Activated B cell treated with CpG ODN at 0.5 μM for 24 hours (primary cell): ENCODE results near the gene TTC21B. TPM values are rescaled to one million over a fixed set of nuclear protein-coding genes. Genes with fewer than 3 reads are reported as not detected.

Source experiments
- ATAC-seq: fragments of 200-7000 bp; cut with Tn5 transposase; one replicate; pipeline ENCODE4 v1.10.0; 2021; ENCODE audit warnings: low read depth, mild to moderate bottlenecking, moderate library complexity
- CTCF ChIA-PET: fragments of 350-600 bp; sonication (Branson Sonifier 250); formaldehyde crosslinking; loops from one replicate; lab custom pipeline; 2021; ENCODE audit warnings: antibody characterized with exemption; lab: Charles Lee
- POLR2A ChIA-PET: fragments of 350-600 bp; sonication (Branson Sonifier 250); formaldehyde crosslinking; loops from one replicate; lab custom pipeline; 2021; ENCODE audit warnings: antibody characterized with exemption; lab: Charles Lee
- DNase-seq: peaks from one replicate; pipeline ENCODE4 v3.0.0; 2022
- H3K27ac Mint-ChIP-seq: one replicate; pipeline ENCODE4 v1.8.0; 2020; ENCODE audit warnings: mixed read lengths
- H3K27me3 Mint-ChIP-seq: one replicate; pipeline ENCODE4 v1.8.0; 2021; ENCODE audit warnings: mixed read lengths
- H3K36me3 Mint-ChIP-seq: one replicate; pipeline ENCODE4 v1.8.0; 2021; ENCODE audit warnings: low read depth, mixed read lengths
- H3K4me1 Mint-ChIP-seq: one replicate; pipeline ENCODE4 v1.8.0; 2021; ENCODE audit warnings: mixed read lengths
- H3K4me3 Mint-ChIP-seq: one replicate; pipeline ENCODE4 v1.8.0; 2020; ENCODE audit warnings: mild to moderate bottlenecking, mixed read lengths
- H3K9me3 Mint-ChIP-seq: one replicate; pipeline ENCODE4 v1.8.0; 2020; ENCODE audit warnings: mixed read lengths
- intact Hi-C: fragments of 100-400 bp; cut with micrococcal nuclease; formaldehyde crosslinking; loops from one replicate; pipeline ENCODE4 v1.15.1; 2024
- total RNA-seq: library from RNA; stranded (reverse); gene quantifications from 2 replicates; pipeline ENCODE4 v1.2.3, GENCODE V29; 2022
- TF ChIP-seq, protein P1 (sequence below): fragments of 200-600 bp; IDR thresholded peaks from one replicate; pipeline ENCODE4 v1.8.0; 2022; ENCODE audit warnings: antibody characterized with exemption, mild to moderate bottlenecking

Gene TTC21B
- total RNA-seq, 1 donor from 2014 or later: 29.2 TPM

DNA sequence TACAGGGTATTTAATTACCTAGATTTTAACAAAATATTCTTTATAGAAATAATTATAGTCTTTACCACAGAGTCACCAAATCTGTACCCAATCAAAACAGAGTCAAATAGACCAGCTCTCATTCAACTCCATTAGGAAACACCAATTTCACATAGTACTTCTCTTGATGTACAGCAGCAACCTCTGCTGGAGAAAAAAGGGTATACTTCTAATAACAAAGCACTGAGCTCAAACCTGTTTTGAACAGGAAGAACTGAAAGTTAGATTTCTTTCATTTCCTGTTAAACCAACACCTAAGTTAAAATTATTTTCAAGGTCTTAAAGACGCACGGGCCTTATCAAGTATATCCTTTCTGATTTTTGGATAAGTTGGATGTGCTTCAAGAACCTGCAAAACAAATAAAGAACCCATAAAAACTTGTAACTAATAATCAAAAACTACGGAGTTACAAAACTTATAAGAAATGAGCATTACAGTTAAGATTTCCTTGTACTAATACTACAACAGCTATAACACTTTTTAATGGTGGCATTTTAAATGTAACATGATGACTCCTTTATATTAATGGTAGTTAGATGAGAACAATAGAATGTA is 79.0 kb downstream of the TTC21B start:
- Mint-ChIP-seq H3K4me1 (peaks cover 7% of the 10 kb centered on the region), H3K9me3 (no peaks in the 10 kb centered on the region), H3K4me3 (no peak overlapping the region), H3K27ac (no peak overlapping the region), H3K36me3 (peaks cover 8% of the 10 kb centered on the region), H3K27me3 (no peaks in the 10 kb centered on the region)
- TF ChIP-seq, protein P1, sequence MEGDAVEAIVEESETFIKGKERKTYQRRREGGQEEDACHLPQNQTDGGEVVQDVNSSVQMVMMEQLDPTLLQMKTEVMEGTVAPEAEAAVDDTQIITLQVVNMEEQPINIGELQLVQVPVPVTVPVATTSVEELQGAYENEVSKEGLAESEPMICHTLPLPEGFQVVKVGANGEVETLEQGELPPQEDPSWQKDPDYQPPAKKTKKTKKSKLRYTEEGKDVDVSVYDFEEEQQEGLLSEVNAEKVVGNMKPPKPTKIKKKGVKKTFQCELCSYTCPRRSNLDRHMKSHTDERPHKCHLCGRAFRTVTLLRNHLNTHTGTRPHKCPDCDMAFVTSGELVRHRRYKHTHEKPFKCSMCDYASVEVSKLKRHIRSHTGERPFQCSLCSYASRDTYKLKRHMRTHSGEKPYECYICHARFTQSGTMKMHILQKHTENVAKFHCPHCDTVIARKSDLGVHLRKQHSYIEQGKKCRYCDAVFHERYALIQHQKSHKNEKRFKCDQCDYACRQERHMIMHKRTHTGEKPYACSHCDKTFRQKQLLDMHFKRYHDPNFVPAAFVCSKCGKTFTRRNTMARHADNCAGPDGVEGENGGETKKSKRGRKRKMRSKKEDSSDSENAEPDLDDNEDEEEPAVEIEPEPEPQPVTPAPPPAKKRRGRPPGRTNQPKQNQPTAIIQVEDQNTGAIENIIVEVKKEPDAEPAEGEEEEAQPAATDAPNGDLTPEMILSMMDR: no peak
- POLR2A ChIA-PET: interaction anchor here (1.9 kb wide), 1 partner anchor 80 kb away, joined by 6 read pairs; the partner anchor contains the start of gene GALNT3
- CTCF ChIA-PET: interaction anchor here (0.6 to 2.6 kb wide), 43 partner anchors 9 to 910 kb away, joined by 3 to 49 read pairs (median 4); partner anchors contain the start of genes GALNT3, SCN2A, SCN3A and TTC21B
- DNase-seq (no peak), ATAC-seq (peak; percentile 95)
- intact Hi-C loops: loop anchor here (1.0 to 10.0 kb wide), 11 partner anchors 79 to 1137 kb away; partner anchors contain the start of genes GALNT3, SCN2A and TTC21B

DNA sequence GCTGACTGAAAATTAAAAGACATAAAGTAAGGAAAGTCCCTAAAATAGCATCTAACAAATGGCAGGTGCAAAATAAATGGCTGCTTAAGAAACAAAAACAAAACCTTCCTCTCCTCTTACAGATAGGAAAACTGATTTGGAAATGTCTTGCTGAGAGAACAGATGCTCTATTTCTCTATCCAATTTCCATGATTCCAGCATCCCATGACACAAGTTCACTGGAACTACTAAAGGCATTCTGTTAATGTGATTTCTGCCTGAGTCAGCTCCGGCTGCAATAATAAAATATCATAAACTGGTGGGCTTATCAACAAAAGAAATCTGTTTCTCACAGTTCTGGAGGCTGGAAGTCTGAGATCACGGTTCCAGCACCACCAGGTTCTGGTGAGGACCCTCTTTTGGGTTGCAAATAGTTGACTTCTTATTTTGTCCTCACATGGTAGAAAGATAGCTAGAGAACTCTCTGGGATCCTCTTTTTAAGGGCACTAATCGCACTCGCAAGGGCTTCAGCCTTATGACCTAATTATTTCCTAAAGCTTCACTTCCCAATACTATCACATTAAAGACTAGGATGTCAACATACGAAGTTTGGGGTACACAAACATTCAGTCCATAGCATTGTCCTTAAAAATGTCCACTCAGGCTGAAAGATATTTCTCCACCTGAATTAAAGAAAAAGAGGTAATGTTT is 81.3 kb downstream of the TTC21B start:
- no peak overlapping the region for H3K4me3 Mint-ChIP-seq
- intact Hi-C loops: loop anchor here (5.0 to 10.0 kb wide), 3 partner anchors 130 to 1135 kb away; no protein-coding TSS in a partner anchor
- no peak overlapping the region for H3K27ac Mint-ChIP-seq

DNA sequence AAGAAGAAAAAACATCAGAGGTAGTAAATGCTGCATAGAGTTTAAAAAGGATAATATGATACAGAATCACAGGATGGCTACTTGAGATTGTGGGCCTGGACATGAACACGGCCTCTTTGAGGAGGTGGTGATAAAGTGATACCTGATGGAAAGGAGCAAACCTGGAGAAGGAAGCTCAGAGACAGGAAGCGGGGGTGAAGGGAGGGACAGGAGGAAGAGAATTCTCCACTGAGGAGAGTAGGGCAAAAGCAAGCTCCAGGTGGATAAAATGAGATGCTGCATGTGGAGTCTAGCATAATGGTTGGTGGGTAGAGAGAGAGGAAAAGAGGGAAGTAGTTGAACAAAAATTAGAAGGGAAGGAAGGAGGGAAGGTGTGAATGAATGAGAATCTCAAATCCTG is 82.6 kb downstream of the TTC21B start:
- POLR2A ChIA-PET: no interaction called here
- intact Hi-C loops: loop anchor here (5.0 to 10.0 kb wide), 3 partner anchors 129 to 1134 kb away; no protein-coding TSS in a partner anchor
- H3K27me3 Mint-ChIP-seq: no peaks in the 10 kb centered on the region
- TF ChIP-seq, protein P1: no peak
- H3K27ac Mint-ChIP-seq: no peak overlapping the region
- no peaks in the 10 kb centered on the region for H3K9me3 Mint-ChIP-seq
- DNase-seq: no peak
- peaks cover 8% of the 10 kb centered on the region for H3K4me1 Mint-ChIP-seq
- peaks cover 6% of the 10 kb centered on the region for H3K36me3 Mint-ChIP-seq
- no peak for ATAC-seq
- H3K4me3 Mint-ChIP-seq: no peak overlapping the region
- CTCF ChIA-PET: interaction anchor here (1.3 to 2.2 kb wide), 2 partner anchors 77 to 470 kb away, joined by 3 to 6 read pairs; partner anchors contain the start of gene GALNT3

More for the DNA sequence above, 81.3 kb downstream of the TTC21B start:
- ChIA-PET CTCF (interaction anchor here (1.3 to 2.2 kb wide), 2 partner anchors 78 to 471 kb away, joined by 3 to 6 read pairs; partner anchors contain the start of gene GALNT3), POLR2A (no interaction called here)
- no peak for ATAC-seq
- no peak for DNase-seq
- H3K27me3 Mint-ChIP-seq: no peaks in the 10 kb centered on the region
- peaks cover 4% of the 10 kb centered on the region for H3K36me3 Mint-ChIP-seq
- H3K9me3 Mint-ChIP-seq: no peaks in the 10 kb centered on the region
- H3K4me1 Mint-ChIP-seq: peaks cover 8% of the 10 kb centered on the region
- TF ChIP-seq, protein P1: no peak

DNA sequence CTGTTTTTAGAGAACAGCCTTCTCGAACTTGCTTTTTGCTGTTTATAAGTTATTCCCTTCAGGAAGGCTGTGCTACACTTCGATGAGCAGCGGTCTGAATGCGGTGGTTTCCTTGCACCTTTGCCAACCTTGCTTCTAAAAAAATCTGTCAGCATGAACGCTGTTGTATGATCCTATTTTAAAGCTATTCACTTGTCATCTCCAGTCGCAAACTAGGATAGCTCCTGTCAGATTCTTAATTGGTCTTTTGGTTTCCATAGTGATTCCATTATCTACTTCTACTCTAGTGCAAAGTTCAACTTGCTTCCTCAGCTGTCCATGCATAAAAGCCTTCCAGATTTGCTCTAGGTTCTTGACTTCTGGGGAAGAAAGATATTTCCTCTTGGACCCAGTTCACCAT is 83.2 kb downstream of the TTC21B start:
- TF ChIP-seq, protein P1: no peak
- no peak overlapping the region for H3K4me3 Mint-ChIP-seq
- H3K27me3 Mint-ChIP-seq: no peaks in the 10 kb centered on the region
- DNase-seq (no peak), ATAC-seq (no peak)
- intact Hi-C loops: loop anchor here (5.0 to 10.0 kb wide), 3 partner anchors 128 to 1133 kb away; no protein-coding TSS in a partner anchor
- H3K27ac Mint-ChIP-seq: no peak overlapping the region
- ChIA-PET CTCF (interaction anchor here (2.2 kb wide), 1 partner anchor 76 kb away, joined by 6 read pairs; the partner anchor contains the start of gene GALNT3), POLR2A (no interaction called here)
- H3K4me1 Mint-ChIP-seq: peaks cover 8% of the 10 kb centered on the region
- no peaks in the 10 kb centered on the region for H3K9me3 Mint-ChIP-seq
- H3K36me3 Mint-ChIP-seq: peaks cover 6% of the 10 kb centered on the region

DNA sequence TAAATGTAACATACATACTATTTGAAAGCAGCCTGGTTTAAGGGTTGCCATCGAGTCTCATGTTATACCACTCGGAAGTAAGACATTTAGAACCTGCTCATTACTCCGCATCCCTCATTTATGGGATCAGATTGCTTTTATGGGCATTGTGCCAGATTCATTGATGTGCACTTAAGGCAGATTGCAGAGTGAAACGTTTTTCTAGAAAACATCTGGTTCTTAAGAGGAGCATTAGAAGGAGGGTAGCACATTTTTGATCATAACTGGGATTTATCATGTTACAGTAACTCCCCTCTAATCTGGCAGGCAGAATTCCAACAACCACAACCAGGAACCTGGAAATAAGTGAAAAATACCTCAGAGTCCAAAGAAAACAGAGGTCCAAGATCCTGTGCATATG is 85.4 kb downstream of the TTC21B start:
- Mint-ChIP-seq H3K4me1 (peaks cover 13% of the 10 kb centered on the region), H3K36me3 (peaks cover 6% of the 10 kb centered on the region), H3K4me3 (no peak overlapping the region), H3K27me3 (no peaks in the 10 kb centered on the region), H3K9me3 (no peaks in the 10 kb centered on the region), H3K27ac (no peak overlapping the region)
- CTCF ChIA-PET: no interaction called here
- ATAC-seq: no peak
- TF ChIP-seq, protein P1: no peak
- POLR2A ChIA-PET: no interaction called here
- no peak for DNase-seq
- intact Hi-C loops: no loop called here
